Stimulated activated naive CD4-positive, alpha-beta T cell (primary cell): ENCODE measurements around the gene TBC1D1.

ENCODE experiments used
- DNase-seq, 6 experiments: peaks; one replicate each; lab custom pipeline; 2025; lab: John Stamatoyannopoulos, UW

Gene TBC1D1

GRCh38 chr4:38125816-38126215 is 234.9 kb downstream of the TBC1D1 start:
- no peak for DNase-seq

- DNase-seq: peak in 3 of 6 experiments; percentile 3 to 18 (median 8)
These were observed 237.9 kb downstream of the TBC1D1 start for GRCh38 chr4:38128478-38129459.

GRCh38 chr4:38129460-38130227 is 238.8 kb downstream of the TBC1D1 start:
- DNase-seq: no peak

GRCh38 chr4:38130884-38131283 is 240.0 kb downstream of the TBC1D1 start:
- DNase-seq: peak in 1 of 6 experiments; percentile 47

DNA sequence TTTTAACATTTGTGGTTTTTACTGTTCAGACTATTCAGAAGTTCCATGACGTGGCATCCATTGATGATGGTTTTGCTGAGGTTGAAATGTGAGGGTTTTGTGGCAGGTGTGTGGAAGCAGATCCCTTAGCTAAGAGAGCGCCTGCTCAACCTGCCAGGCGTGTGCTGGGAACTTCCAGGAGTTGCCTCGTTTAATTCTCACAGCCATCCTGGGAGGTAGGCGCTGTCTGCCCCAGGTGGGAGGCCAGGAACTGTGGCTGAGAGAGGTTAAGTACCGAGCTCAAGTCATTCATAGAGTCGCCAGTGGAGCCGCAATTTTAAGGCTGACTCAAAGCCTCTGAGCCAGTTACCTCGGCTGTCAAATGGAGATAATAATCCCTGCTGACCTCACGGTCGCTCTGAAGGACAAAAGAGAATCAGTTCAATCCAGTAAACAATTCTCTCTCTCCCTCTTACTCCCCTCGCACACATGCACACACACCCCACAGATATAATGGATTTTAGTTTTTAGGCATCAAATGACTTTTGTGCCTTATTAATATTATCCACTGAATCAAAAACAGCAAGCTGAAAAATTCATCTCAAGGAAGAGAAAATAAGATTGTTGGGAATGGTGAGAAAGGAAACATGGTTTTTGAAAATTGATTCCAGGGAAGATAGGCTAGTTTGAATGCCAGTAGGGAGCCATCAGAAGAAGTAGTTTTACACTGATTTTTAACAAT is 240.6 kb downstream of the TBC1D1 start:
- peak; percentile 21 to 80 (median 66) for DNase-seq

DNA sequence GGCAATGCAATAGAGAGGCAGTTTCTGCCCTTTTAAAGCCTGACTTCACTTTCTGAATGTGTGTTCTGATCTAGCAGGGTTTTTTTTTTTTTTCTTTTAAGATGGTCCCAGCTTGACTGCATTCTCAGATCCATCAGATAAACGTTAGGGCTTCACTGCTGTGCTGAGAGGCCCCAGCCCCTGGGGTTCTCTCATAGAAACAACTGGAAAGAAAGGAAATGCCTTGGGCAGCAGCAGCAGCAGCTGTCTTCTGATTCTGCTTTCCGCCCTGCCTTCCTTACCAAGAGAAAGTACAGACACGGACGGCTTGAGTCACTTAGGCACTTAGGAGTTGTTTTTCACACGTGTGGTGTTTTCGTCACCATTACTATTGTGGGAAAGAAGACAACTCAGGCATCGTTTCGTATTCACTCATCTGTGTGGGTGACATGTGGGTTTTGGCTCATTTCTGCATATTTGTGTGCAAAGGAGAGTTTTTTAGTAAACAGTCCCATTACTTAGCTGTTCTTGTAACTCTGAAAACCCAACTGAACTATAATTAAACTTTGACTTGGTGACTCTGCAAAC is 241.3 kb downstream of the TBC1D1 start:
- DNase-seq: peak in 5 of 6 experiments; percentile 7 to 62 (median 59)

DNA sequence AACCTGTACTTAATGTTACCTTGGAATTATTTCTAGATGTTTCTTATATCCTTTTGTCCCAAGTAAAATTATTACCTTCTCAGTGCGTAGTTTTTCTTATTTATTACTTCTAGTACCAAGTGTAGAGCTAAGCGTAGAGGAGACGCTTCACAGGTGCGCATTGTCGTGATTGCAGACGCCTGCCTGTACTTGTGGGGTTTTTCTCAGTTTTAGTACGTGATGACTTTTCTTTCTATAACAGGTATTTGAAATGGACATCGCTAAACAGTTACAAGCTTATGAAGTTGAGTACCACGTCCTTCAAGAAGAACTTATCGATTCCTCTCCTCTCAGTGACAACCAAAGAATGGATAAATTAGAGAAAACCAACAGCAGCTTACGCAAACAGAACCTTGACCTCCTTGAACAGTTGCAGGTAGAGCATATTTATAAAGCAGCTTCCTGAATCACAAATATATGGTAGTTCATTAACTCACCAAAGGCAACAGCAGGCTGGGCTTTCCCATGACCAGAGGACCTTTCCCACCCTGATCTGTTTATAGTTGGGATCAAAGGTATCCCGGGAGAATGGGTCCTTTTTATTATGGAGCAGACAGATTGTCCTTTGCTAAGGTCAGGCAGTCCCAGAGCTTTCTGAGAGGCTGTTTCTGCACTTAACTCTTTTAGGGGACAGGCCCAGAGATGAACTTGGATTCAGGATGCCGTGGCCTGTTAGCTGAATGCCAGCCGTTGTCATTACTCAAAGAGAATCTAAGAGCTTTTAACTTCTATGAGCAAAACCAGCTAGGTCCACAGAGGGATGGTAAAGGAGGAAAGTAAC is 242.2 kb downstream of the TBC1D1 start:
- DNase-seq: no peak

DNA sequence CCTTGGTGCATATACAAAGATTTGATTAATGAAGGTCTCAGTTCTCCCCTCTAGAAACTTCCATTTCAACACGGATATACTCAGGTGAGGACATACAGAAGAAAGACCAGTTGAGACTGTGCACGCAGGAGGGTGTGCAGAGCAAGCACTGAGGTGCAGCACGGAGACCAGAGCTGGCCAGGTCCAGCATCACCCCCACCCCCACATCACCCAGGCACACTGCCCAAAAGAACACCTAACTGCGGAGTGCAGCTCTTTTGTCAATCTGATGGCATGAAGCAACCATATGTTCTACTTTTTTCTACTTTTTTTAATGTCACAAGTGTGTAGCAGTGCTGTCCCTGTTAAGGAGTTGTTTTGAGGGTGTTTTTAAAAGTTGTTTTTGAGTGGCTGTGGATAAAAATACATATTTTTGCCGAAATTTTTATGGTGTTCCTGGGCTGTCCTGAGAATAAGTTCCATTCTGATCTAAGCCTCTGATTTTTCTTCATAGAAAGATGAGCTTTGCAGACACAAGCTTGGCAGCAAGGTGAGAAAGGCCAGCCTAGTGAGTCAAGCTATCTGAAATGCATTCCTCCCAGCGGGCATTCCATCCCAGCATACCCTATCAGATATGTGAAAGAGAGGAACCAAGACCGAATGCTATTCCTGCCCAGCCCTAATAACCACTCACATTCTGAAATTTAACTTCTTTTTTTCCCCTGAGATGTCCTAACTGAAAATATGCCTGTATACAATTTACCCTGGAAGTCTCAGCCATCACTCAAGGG is 243.0 kb downstream of the TBC1D1 start:
- DNase-seq: no peak

DNA sequence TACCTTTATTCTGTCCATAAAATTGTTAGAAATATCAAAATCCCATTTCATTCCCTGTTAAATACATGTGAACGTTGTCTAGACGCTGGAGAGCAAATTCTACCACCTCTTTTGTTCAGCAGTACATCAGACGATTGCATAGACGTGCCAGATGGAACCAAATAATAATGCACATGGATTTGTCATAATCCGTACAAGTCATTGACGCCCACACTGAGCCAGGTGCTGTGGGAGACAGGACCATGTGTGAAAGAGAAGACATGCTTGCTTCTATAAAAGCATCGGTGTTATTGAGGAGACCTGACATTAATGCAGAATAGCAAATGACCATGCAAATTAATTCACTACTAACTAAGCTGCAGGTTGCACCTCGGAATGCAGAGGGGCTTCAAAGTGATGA is 244.3 kb downstream of the TBC1D1 start:
- no peak for DNase-seq

DNA sequence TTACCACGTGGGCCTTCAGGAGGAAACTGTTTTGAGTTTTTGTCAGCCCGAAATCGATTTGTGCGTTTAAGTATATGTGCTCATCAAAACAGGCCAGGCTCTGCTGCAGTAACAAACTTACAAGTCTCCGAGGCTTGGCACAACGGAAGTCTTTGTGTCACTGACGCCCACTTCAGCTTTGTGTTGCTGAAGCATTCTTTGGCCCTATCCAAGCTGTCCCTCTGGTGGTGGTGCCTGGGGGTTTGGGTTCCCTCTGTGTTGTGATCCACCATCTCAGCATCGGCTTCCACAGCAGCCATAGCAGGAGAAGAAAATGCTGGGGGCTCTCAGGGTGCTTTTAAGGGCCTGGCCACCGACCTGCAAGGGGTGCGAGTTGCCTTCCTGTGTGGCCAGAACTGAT is 245.7 kb downstream of the TBC1D1 start:
- no peak for DNase-seq

DNA sequence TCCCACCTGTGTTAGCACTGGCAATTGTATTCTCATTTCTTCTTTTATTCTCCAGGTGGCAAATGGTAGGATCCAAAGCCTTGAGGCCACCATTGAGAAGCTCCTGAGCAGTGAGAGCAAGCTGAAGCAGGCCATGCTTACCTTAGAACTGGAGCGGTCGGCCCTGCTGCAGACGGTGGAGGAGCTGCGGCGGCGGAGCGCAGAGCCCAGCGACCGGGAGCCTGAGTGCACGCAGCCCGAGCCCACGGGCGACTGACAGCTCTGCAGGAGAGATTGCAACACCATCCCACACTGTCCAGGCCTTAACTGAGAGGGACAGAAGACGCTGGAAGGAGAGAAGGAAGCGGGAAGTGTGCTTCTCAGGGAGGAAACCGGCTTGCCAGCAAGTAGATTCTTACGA is 246.2 kb downstream of the TBC1D1 start:
- no peak for DNase-seq

GRCh38 chr4:38138363-38138762 is 247.5 kb downstream of the TBC1D1 start:
- no peak for DNase-seq

GRCh38 chr4:38139187-38139586 is 248.3 kb downstream of the TBC1D1 start:
- no peak for DNase-seq

DNA sequence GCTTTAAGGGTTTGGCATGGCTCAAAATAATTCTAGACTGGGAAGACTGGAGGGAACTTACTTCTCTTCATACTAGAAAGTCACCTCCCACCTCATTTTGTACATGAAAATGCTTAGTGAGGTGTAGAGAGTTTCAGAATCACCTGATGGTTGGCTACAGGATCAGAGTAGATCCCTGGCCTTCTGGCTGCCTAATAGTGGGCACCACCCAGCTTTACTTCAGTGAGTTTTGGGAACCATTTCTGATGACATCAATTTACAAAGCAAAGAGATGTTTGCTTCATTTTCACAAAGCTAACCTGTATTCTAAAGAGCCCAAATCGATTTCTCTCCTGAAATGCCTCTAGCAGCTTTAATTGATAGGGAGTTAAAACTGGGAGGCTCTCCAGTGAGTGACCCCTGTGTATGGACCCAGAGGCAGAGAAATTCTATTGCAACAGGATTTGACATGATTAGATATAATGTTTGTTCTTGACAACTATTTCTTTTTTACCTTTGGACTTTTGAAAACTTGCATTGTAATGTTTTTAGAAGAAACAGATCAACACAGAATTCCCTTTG is 249.8 kb downstream of the TBC1D1 start:
- DNase-seq: no peak

GRCh38 chr4:38141808-38142500 is 251.1 kb downstream of the TBC1D1 start:
- no peak for DNase-seq

DNA sequence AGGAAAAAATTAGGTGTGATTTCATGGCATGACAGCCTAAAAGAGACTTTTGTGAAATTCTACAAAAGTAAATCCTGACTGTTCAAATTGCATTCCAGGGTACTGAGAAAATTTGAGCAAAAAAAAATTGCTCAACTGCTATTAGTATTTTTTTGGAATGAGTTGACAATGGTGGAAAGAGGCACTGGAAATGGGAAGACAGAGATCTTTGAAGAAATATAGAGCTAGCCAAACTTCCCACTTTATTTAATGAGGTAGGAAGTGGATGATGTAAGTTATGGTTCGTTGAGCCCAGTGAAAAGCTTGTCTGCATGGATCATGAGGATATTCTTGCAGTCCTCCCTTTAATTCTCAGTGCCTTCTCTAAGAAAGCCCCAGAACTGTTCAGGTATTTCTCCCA is 253.1 kb downstream of the TBC1D1 start:
- no peak for DNase-seq

GRCh38 chr4:38145033-38145678 is 254.3 kb downstream of the TBC1D1 start:
- no peak for DNase-seq

DNA sequence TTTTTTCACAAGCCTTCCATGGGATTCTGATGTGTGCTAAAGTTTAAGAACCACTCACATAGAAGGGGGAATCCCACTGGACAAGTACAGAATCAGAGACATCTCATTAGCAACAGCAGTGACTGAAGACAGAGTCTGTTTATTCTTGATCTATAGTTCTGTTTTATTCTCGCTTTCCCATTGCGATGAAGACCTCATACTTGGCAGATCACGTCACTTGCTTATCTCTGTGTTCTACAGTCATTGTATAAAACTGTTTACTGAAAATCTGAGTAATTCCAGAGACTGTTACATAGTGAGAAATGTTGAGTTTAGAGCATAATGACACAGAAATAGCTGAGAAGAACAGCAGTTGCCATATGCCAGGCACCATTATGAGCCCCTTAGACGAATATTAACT is 254.9 kb downstream of the TBC1D1 start:
- DNase-seq: no peak

- DNase-seq: no peak
These were observed 255.5 kb downstream of the TBC1D1 start for GRCh38 chr4:38146383-38146782.
